Measurements from ENCODE around the gene PLEKHS1. TPM values are rescaled to one million over a fixed set of nuclear protein-coding genes. Genes with fewer than 3 reads are reported as not detected.

Gene PLEKHS1
- total RNA-seq (2022; extraction: Qiagen RNA extraction) = 0.02 to 0.06 TPM (median 0.03 TPM) in 4 of 5 replicates, not detected in the other

GRCh38 chr10:113751181-113751732 lies at the start of gene PLEKHS1:
Gene PLEKHS1 (plus strand): TSS chr10:113751682. CDS start chr10:113755278, 3,596 bp downstream.

Other genes starting within 250 kb of the PLEKHS1 start
- gene HABP2, start 198.6 kb upstream of the PLEKHS1 start, total RNA-seq (2022; extraction: Qiagen RNA extraction) = 0.08 to 0.19 TPM (median 0.10 TPM) in 5 replicates
- 0.01 TPM in 1 of 5 replicates, not detected in the others for gene NRAP, start 87.6 kb upstream of the PLEKHS1 start, total RNA-seq (2022; extraction: Qiagen RNA extraction)
- 23.5 to 31.9 TPM (median 26.6 TPM) in 5 replicates for gene CASP7, start 71.8 kb upstream of the PLEKHS1 start, total RNA-seq (2022; extraction: Qiagen RNA extraction)
- gene DCLRE1A, start 102.4 kb downstream of the PLEKHS1 start, total RNA-seq (2022; extraction: Qiagen RNA extraction) = 8.6 to 10.4 TPM (median 9.1 TPM) in 5 replicates
- 5.5 to 7.1 TPM (median 6.8 TPM) in 5 replicates for gene NHLRC2, start 103.0 kb downstream of the PLEKHS1 start, total RNA-seq (2022; extraction: Qiagen RNA extraction)

All from A549 treated with AZD2906 at 1 μM for 4 hours (cell line).